ENCODE data around the gene MTX2.
"Not testable (repeated sequence)": the region's sequence is repeated elsewhere in the genome, so short reads cannot be mapped to it uniquely, and the experiment has no call there.

Gene MTX2

GRCh38 chr2:176291809-176292283 lies 22.6 kb downstream of the MTX2 start:
- no peak for DNase-seq

DNA sequence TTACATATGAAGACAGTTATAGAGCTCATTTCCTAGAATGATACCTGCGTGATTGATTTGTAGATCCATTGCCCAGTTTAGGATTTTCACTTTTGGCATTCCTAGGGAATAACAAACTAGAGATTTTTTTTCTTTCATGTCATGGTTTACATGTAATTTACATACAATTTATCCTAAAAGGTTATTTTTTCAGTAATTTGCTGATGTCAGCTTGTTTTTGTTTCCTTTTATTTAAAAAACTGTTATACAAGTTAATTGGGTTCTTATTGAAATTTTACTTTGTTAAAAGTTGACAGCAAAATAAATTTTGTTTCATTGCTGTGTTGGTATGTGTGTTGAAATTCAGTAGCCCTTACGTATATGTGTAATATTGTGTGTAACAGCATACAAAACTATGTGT lies 23.4 kb downstream of the MTX2 start:
- DNase-seq: no peak

GRCh38 chr2:176293334-176293733 lies 24.1 kb downstream of the MTX2 start:
- DNase-seq: no peak

DNA sequence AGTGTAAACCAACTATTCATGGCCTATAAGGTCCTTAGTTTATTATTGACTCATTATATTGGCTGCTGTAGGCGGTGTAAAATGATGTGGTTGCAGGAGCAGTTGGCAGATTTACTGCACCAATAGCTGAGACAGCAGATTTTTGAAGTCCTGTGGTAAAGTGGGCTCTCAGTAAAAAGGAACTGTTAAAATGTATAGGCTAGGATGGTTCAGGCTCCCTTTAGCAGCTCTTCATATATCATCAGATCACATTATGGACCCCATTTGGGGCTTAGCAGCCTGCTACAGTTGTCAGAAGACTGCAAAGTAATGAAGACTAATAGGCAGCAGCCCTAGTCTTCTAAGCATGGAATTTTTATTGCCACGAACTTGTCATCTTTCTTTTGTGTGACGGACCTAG lies 27.8 kb downstream of the MTX2 start:
- no peak for DNase-seq

DNA sequence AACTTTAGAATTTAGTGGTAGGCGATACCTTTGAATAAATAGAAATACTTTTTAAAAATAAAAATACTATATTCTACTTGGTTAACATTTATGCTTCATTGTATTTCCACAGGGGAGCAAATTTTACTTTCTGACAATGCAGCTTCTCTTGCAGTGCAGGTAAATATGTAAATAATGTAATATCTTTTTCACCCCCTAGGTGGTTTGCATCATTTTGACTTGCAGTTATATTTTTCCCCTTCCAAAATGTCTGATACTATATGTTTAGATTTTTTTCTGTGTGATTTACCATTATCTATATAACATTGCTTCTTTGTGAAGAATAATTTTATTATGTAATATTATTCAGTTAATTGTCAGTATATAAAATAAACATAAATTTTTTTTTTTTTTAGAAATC lies 28.5 kb downstream of the MTX2 start:
- DNase-seq: no peak

GRCh38 chr2:176306020-176306419 lies 36.8 kb downstream of the MTX2 start:
- not testable (repeated sequence) for DNase-seq

GRCh38 chr2:176317199-176317598 lies 48.0 kb downstream of the MTX2 start:
- no peak for DNase-seq

DNA sequence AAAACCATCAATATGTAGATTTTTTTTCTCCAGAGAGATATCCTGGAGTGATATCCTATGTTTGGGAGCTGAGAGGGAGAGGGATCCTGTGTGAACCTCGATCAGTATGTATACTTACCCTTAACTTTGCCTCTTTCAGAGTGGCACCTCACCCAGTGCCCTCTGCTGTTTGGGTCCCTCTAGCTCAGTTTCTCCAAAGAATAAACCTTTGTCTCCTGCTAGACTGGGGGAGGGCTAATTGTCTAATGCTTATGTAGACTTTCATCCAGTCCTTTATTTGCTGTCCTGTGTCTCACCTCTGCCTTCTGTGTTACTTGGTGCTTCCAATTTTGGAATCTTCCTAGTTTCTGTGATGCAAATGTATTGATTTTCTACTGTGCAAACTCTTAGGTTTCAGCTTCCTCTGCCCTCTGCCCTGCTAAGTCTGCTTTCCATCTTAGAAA lies 48.4 kb downstream of the MTX2 start:
- no peak for DNase-seq

DNA sequence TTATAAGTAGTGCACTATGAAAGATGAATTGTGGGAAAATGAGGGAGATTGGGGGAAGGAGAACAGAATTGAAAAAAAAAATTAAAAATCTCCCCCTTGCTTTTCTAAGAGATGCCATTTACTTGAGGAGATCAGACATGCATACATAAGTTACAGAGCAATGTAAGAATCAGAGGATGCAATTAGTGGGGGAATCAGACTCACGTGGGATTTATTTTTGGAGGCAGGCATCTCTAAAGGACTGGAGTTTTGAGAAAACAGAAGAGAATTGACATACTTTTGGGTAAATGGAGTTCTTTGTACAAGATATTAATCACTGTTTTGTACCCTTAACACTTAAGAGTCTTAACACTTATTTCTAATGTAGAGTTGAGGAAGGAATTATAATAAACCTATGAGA lies 52.7 kb downstream of the MTX2 start:
- DNase-seq: no peak

DNA sequence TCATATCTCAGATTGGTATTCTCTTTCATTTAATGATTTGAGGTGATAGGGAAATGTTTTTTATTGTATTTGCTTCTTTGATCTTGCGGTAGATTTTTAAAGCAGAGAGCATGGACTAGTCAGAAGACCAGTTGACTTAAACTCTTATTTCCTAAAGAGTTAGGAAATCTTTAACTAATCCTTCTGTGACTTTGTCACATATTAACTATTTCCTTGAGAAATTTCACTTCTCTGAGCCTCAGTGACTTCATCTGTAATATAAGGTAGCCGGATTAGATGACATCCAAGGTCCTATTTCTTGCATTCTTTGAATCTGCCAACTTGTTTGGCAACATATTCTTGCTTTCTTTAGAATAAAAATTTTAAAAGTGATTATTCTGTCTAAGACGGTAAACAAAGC lies 55.6 kb downstream of the MTX2 start:
- no peak for DNase-seq

DNA sequence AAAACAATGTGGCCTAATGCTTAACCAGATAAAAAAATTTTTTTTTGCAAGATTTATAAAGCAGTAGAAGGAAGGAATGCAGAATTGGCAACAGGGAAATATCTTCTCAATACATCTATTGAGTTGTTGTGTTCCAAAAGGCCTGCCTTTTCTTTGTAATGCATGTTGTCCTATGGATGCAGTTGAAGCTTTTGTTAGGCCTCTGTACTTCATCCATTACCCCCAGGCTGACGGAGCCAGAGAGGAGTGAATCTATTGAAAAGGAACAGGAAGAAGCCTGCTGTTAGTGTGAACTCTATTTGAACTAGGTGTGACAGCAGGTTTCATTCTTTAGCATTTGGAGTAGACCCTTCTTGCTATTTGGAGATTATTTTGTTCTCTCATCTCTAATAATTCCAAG lies 56.5 kb downstream of the MTX2 start:
- DNase-seq: no peak

- no peak for DNase-seq
Measured at GRCh38 chr2:176328149-176328548, 58.9 kb downstream of the MTX2 start.

- no peak for DNase-seq
Measured at GRCh38 chr2:176330612-176331011, 61.4 kb downstream of the MTX2 start.

GRCh38 chr2:176331646-176332045 lies 62.4 kb downstream of the MTX2 start:
- no peak for DNase-seq

DNA sequence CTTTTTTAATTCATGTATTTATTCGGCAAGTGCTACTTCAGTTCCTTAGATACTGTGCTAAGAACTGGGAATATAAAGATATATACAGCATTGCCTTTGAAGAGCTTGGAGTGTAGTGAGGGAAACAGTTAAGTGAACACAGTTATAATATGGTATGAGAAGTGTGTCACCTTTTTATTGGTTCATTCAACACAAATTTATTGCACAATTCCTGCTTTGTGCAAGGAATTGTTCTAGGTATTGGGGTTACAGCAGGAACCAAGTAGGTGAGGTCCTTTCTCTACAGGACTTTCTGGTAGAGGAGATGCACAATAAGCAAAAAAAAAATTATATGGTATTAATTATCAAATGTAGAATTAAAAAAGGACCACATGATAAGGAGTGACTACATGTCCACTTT lies 65.5 kb downstream of the MTX2 start:
- DNase-seq: no peak

DNA sequence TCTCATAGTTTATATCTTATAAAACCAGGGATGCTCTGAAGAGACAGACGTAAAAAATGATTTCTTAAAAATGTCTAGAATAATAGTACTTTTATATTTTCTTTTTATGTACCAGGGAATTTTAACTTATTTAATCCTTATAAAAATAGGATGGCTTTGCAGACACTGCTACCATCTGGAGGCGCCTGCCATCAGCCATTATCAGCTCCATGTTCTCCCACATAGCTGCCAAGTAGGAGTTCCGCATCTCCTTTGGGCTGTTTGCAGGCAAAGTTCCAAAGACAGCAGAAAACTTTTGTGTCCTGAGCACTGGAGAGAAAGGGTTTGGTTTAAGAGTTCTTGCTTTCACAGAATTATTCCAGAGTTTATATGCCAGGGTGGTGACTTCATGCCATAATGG lies 69.2 kb downstream of the MTX2 start:
- DNase-seq: no peak

DNA sequence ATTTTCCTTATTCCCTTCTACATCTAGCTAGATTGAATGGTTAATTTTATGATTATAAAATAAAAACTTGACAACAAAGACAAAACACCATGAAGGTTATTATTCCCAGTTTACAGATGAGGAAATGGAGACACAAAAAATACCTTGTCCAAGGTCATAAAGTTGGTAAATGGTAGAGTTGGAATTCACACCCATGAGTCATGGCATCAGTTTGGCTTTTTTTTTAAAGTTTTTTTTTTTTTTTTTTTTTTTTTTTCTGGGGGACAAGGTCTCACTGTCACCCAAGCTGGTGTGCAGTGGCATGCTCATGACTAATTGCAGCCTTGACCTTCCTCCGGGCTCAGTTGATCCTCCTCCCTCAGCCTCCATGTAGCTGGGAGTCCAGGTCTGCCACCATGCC lies 70.0 kb downstream of the MTX2 start:
- no peak for DNase-seq

DNA sequence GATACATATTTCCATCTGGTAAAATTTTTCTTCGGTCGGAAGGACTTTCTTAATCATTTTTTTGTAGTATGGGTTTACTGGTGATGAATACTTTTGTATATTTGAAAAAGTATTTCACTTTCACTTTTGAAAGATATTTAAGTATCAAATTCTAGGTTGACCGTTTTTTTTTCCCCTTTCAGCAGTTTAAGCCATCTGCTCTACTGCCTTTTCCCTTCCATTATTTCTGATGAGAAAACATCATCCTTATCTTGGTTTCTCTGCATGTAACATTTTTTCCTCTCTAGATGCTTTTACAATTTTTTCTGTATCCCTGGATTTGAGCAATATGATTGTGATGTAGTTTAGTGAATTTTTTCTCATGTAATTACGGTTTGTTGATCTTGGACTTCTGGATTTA lies 87.0 kb downstream of the MTX2 start:
- no peak for DNase-seq

GRCh38 chr2:176364273-176364977 lies 95.2 kb downstream of the MTX2 start:
- no peak for DNase-seq

DNA sequence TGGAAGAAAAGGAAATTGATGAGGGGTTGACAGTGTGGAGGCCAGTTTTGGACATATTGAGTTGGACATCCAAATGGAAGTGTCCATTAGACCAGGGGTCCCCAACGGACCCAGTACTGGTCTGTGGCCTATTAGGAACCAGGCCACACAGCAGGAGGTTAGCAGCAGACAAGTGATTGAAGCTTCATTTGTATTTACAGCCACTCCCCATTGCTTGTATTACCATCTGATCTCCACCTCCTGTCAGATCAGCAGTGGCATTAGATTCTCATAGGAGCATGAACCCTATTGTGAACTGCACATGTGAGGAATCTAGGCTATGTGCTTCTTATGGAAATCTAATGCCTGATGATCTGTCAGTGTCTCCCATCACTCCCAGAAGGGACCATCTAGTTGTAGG lies 99.1 kb downstream of the MTX2 start:
- no peak for DNase-seq

GRCh38 chr2:176370467-176371171 lies 101.4 kb downstream of the MTX2 start:
- peak; percentile 88 for DNase-seq

DNA sequence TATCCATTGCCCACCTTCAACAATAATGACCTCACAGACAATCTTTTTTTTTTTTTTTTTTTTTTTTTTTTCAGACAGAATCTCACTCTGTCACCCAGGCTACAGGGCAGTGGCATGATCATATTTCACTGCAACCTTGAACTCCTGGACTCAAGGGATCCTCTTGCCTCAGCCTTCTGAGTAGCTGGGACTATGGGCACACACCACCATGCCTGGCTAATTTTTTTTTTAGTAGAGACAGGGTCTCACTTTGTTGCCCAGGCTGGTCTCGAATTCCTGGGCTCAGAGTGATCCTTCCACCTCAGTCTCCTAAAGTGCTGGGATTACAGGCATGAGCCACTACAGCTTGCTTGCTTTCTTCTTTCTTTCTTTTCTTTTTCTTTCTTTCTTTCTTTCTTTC lies 103.9 kb downstream of the MTX2 start:
- DNase-seq: not testable (repeated sequence)

DNA sequence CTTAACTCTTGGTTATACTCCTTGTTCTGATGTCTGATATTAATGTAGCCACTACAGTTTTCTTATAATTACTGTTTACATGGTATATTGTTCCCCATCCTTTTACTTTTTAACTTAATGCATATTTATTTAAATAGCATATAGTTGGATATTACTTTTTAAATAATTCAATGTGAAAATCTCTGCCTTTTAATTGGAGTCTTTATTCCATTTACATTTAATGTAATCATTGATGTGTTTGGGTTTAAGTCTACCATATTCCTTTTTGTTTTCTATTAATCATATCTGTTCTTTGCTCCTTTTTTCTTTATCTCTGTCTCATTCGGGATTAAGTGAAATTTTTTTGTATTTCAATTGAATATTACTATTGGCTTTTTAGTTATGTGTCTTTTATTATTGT lies 109.1 kb downstream of the MTX2 start:
- DNase-seq: no peak

GRCh38 chr2:176380341-176380740 lies 111.1 kb downstream of the MTX2 start:
- no peak for DNase-seq

DNA sequence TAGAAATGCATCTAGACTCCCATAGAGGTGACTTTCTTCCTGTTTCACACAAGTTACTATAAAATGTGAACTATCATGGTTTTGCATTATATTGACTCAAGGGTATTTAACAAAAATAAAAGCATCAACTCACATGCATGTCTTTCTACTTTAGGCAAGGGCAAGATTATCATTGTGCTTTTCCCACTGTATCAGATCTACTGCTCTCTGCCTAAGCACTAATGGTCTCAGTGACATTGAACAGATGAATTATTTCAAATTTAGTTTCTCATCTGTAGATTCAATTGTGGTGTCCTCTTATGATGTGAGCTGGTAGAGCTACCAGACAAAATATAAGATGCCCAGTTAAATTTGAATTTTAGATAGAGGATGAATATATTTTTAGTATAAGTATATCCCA lies 113.9 kb downstream of the MTX2 start:
- no peak for DNase-seq

Measured in NCI-H1694 treated with DMSO at 0.1 percent for 48 hours (cell line).